ENCODE measurements around the gene EIF2S3B. TPM values are rescaled to one million over a fixed set of nuclear protein-coding genes. Genes with fewer than 3 reads are reported as not detected.

Gene EIF2S3B
- total RNA-seq, 1 donor from 2014 or later = 0.45 TPM

- DNase-seq (ENCODE audit: low spot score) = no peak
These were observed 48.6 kb downstream of the EIF2S3B start for GRCh38 chr12:10554228-10554755.

GRCh38 chr12:10554756-10555481, 49.2 kb downstream of the EIF2S3B start:
- no peak for DNase-seq (ENCODE audit: low spot score)

DNA sequence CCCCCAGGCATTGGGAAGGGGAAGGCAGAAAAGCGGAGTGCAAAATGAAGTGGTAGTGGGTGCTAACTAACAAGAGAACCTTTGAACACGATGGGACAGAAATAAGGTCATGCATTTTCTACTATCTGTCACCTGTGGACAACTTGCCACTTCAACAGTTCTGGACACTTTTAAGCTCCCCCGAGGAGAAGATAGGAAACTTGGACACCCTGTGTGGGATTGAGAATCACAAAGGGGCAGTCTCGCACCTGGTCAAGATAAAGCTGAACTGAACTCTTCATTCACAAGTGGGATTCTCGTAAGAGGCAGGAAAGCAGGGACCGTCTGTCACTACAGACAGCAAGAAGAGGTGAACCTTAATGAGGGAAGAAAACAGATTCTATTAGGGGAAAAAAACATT, 51.6 kb downstream of the EIF2S3B start:
- DNase-seq (ENCODE audit: low spot score) = no peak

GRCh38 chr12:10557766-10558165, 52.1 kb downstream of the EIF2S3B start:
- no peak for DNase-seq (ENCODE audit: low spot score)

Other genes with a start within 250 kb of the EIF2S3B start
- 3.3 TPM for gene KLRD1, start 198.0 kb upstream of the EIF2S3B start, total RNA-seq
- gene KLRK1, start 115.8 kb upstream of the EIF2S3B start, total RNA-seq = 1.7 TPM
- not detected for gene KLRC4, start 96.1 kb upstream of the EIF2S3B start, total RNA-seq
- gene KLRC3, start 85.3 kb upstream of the EIF2S3B start, total RNA-seq = not detected
- not detected for gene KLRC2, start 69.9 kb upstream of the EIF2S3B start, total RNA-seq
- gene KLRC1, start 52.5 kb upstream of the EIF2S3B start, total RNA-seq = 0.80 TPM
- gene MAGOHB, start 107.7 kb downstream of the EIF2S3B start, total RNA-seq = 17.7 TPM
- not detected for gene STYK1, start 168.2 kb downstream of the EIF2S3B start, total RNA-seq
- gene YBX3, start 217.4 kb downstream of the EIF2S3B start, total RNA-seq = 433 TPM